ENCODE measurements around the gene PIP5K1B. TPM values are rescaled to one million over a fixed set of nuclear protein-coding genes. Genes with fewer than 3 reads are reported as not detected.

PIP5K1B gene
- total and polyA plus RNA-seq, 7 donors, result 10.3 to 72.6 (median 23.5) TPM

GRCh38 chr9:68763104-68763503 is 58.1 kb downstream of the PIP5K1B start:
- H3K27me3 ChIP-seq, result no peaks in the 10 kb centered on the region
- WGBS, 2 donors, result 83 to 90% methylated on average over 3 of the region's 3 CpGs
- no peak overlapping the region for H3K27ac ChIP-seq
- DNase-seq, result no peak
- intact Hi-C loops (cut with DNase I), result no loop called here
- no peaks in the 10 kb centered on the region for H3K36me3 ChIP-seq
- no peaks in the 10 kb centered on the region for H3K9me3 ChIP-seq
- no peak overlapping the region for H3K4me3 ChIP-seq
- H3K4me1 ChIP-seq, result no peaks in the 10 kb centered on the region
- TF ChIP-seq EP300 (IDR thresholded peaks at IDR 0.05) (no peak), POLR2A (IDR thresholded peaks at IDR 0.05) (no peak), POLR2AphosphoS5 (IDR thresholded peaks at IDR 0.05) (no peak), CTCF (IDR thresholded peaks at IDR 0.05) (no peak)

- intact Hi-C loops (cut with DNase I), result no loop called here
- no peak overlapping the region for H3K4me3 ChIP-seq
- TF ChIP-seq POLR2A (IDR thresholded peaks at IDR 0.05) (no peak), POLR2AphosphoS5 (IDR thresholded peaks at IDR 0.05) (no peak), CTCF (IDR thresholded peaks at IDR 0.05) (no peak), EP300 (IDR thresholded peaks at IDR 0.05) (no peak)
- WGBS, 2 donors, result 94 to 96% methylated on average over 3 of the region's 3 CpGs
- H3K27me3 ChIP-seq, result no peaks in the 10 kb centered on the region
- no peak for DNase-seq
- H3K4me1 ChIP-seq, result no peaks in the 10 kb centered on the region
- no peak overlapping the region for H3K27ac ChIP-seq
- H3K9me3 ChIP-seq, result no peaks in the 10 kb centered on the region
- H3K36me3 ChIP-seq, result no peaks in the 10 kb centered on the region
These were observed 63.6 kb downstream of the PIP5K1B start for GRCh38 chr9:68768619-68769018.

- no peak for DNase-seq
- intact Hi-C loops (cut with DNase I), result no loop called here
- H3K4me3 ChIP-seq, result no peak overlapping the region
- 82 to 91% methylated on average over 5 of the region's 5 CpGs for WGBS, 2 donors
- H3K36me3 ChIP-seq, result no peaks in the 10 kb centered on the region
- H3K27ac ChIP-seq, result no peak overlapping the region
- TF ChIP-seq CTCF (IDR thresholded peaks at IDR 0.05), result no peak
- no peak for TF ChIP-seq POLR2AphosphoS5 (IDR thresholded peaks at IDR 0.05)
- no peak for TF ChIP-seq POLR2A (IDR thresholded peaks at IDR 0.05)
- TF ChIP-seq EP300 (IDR thresholded peaks at IDR 0.05), result no peak
- no peaks in the 10 kb centered on the region for H3K9me3 ChIP-seq
- no peaks in the 10 kb centered on the region for H3K4me1 ChIP-seq
- no peaks in the 10 kb centered on the region for H3K27me3 ChIP-seq
These were observed 64.8 kb downstream of the PIP5K1B start for GRCh38 chr9:68769852-68770251.

- no peak for DNase-seq
- no peak overlapping the region for H3K4me3 ChIP-seq
- no peaks in the 10 kb centered on the region for H3K27me3 ChIP-seq
- no peaks in the 10 kb centered on the region for H3K4me1 ChIP-seq
- TF ChIP-seq CTCF (IDR thresholded peaks at IDR 0.05) (no peak), EP300 (IDR thresholded peaks at IDR 0.05) (no peak), POLR2A (IDR thresholded peaks at IDR 0.05) (no peak), POLR2AphosphoS5 (IDR thresholded peaks at IDR 0.05) (no peak)
- no peaks in the 10 kb centered on the region for H3K36me3 ChIP-seq
- intact Hi-C loops (cut with DNase I), result no loop called here
- 29 to 68% methylated on average over 1 of the region's 1 CpG for WGBS, 2 donors
- H3K27ac ChIP-seq, result no peak overlapping the region
- no peaks in the 10 kb centered on the region for H3K9me3 ChIP-seq
These were observed 66.3 kb downstream of the PIP5K1B start for GRCh38 chr9:68771376-68771775.

Data from sigmoid colon (tissue), 7 donors.